CD14-positive monocyte (primary cell): ENCODE data around the gene TNNI2. TPM values are rescaled to one million over a fixed set of nuclear protein-coding genes. Genes with fewer than 3 reads are reported as not detected.

ENCODE experiments used
- DNase-seq, 3 donors: peaks; one replicate each; pipeline ENCODE4 v3.0.0-alpha.2; 2011 to 2022
- H2AFZ ChIP-seq: 2 replicates; pipeline ENCODE4 v1.6.0; 2012; ENCODE audit warnings: mild to moderate bottlenecking, low read depth, low read length, inconsistent platforms; ENCODE audit not compliant: insufficient read depth, poor library complexity, severe bottlenecking
- H3K27ac ChIP-seq, 2 donors: 1 replicate in 1 of 2; 2 replicates in 1 of 2; pipeline ENCODE4 v1.5.1; 2012 to 2013; ENCODE audit warnings: low read length in 2 of 2, control low read depth in 1 of 2, inconsistent platforms in 1 of 2, low read depth in 1 of 2, mild to moderate bottlenecking in 1 of 2
- H3K27me3 ChIP-seq, 2 donors: one replicate each; pipeline versions ENCODE4 v1.6.0 to v1.6.1; 2011 to 2013; ENCODE audit warnings: low read length in 2 of 2; ENCODE audit not compliant: control insufficient read depth in 2 of 2, insufficient read depth in 2 of 2
- H3K36me3 ChIP-seq, 2 donors: replicated peaks in 1 of 2; 1 replicate in 1 of 2; 2 replicates in 1 of 2; pipeline versions ENCODE4 v1.5.1 to v1.6.1; 2012 to 2013; ENCODE audit warnings: low read length in 2 of 2, control low read depth in 1 of 2, inconsistent platforms in 1 of 2, mild to moderate bottlenecking in 1 of 2; ENCODE audit not compliant: insufficient read depth in 2 of 2, control insufficient read depth in 1 of 2
- H3K4me1 ChIP-seq, 2 donors: 1 replicate in 1 of 2; 2 replicates in 1 of 2; pipeline versions ENCODE4 v1.5.1 to v1.6.1; 2012 to 2013; ENCODE audit warnings: low read length in 2 of 2, control low read depth in 1 of 2, inconsistent platforms in 1 of 2, mild to moderate bottlenecking in 1 of 2, moderate library complexity in 1 of 2; ENCODE audit not compliant: insufficient read depth in 2 of 2, control insufficient read depth in 1 of 2
- H3K4me2 ChIP-seq: replicated peaks from 2 replicates; pipeline ENCODE3; 2012; ENCODE audit warnings: low read length, moderate library complexity, mild to moderate bottlenecking; ENCODE audit not compliant: poor library complexity, severe bottlenecking; ENCODE audit errors: extremely low read depth
- H3K4me3 ChIP-seq, 3 experiments: fragments of 200-600 bp in 1 of 3; sonication (generic) in 1 of 3; replicated peaks in 1 of 3; 1 replicate in 2 of 3; 2 replicates in 1 of 3; pipeline ENCODE4 v1.5.1; 2011 to 2013; ENCODE audit warnings: low read length in 3 of 3, mild to moderate bottlenecking in 3 of 3, control low read depth in 2 of 3, low read depth in 2 of 3, inconsistent platforms in 1 of 3, moderate library complexity in 1 of 3
- H3K79me2 ChIP-seq: 2 replicates; pipeline ENCODE4 v1.6.0; 2012; ENCODE audit warnings: mild to moderate bottlenecking, control low read depth, inconsistent platforms, low read length, moderate library complexity; ENCODE audit not compliant: insufficient read depth
- H3K9ac ChIP-seq: 2 replicates; pipeline ENCODE4 v1.6.0; 2017; ENCODE audit warnings: low read length, mild to moderate bottlenecking; ENCODE audit not compliant: insufficient read depth, poor library complexity, severe bottlenecking
- H3K9me3 ChIP-seq, 2 donors: replicated peaks in 1 of 2; 1 replicate in 1 of 2; 2 replicates in 1 of 2; pipeline versions ENCODE4 v1.5.1 to v1.6.1; 2012 to 2013; ENCODE audit warnings: low read length in 2 of 2, control low read depth in 1 of 2; ENCODE audit not compliant: control insufficient read depth in 1 of 2, insufficient read depth in 1 of 2
- H4K20me1 ChIP-seq: 2 replicates; pipeline ENCODE4 v1.6.0; 2012; ENCODE audit warnings: mild to moderate bottlenecking, low read length, control low read depth, moderate library complexity; ENCODE audit not compliant: insufficient read depth
- H3K27ac Mint-ChIP-seq, 7 donors: one replicate each; pipeline ENCODE4 v1.8.0; 2020; ENCODE audit warnings: mild to moderate bottlenecking in 7 of 7, mixed read lengths in 7 of 7, moderate library complexity in 6 of 7, inconsistent platforms in 2 of 7
- H3K27me3 Mint-ChIP-seq, 3 donors: one replicate each; pipeline ENCODE4 v1.8.0; 2021 to 2022; ENCODE audit warnings: low read depth in 3 of 3, mild to moderate bottlenecking in 3 of 3, mixed read lengths in 3 of 3, moderate library complexity in 3 of 3, inconsistent platforms in 1 of 3
- H3K36me3 Mint-ChIP-seq, 2 donors: one replicate each; pipeline ENCODE4 v1.8.0; 2020; ENCODE audit warnings: mixed read lengths in 2 of 2, inconsistent platforms in 1 of 2, mild to moderate bottlenecking in 1 of 2
- H3K4me1 Mint-ChIP-seq: one replicate; pipeline ENCODE4 v1.8.0; 2020; ENCODE audit warnings: mild to moderate bottlenecking, mixed read lengths
- H3K4me3 Mint-ChIP-seq, 2 donors: one replicate each; pipeline ENCODE4 v1.8.0; 2020; ENCODE audit warnings: mild to moderate bottlenecking in 2 of 2, mixed read lengths in 2 of 2, moderate library complexity in 1 of 2
- H3K9me3 Mint-ChIP-seq, 7 donors: one replicate each; pipeline ENCODE4 v1.8.0; 2020 to 2022; ENCODE audit warnings: mixed read lengths in 7 of 7, mild to moderate bottlenecking in 6 of 7, moderate library complexity in 6 of 7, inconsistent platforms in 2 of 7
- CTCF ChIP-seq: fragments of 200-600 bp; IDR thresholded peaks from one replicate; pipeline ENCODE4 v1.8.0; 2022; ENCODE audit warnings: antibody characterized with exemption, mild to moderate bottlenecking
- WGBS: methylation state at CpG from one replicate; pipeline ENCODE4 v1.1.5; 2013; ENCODE audit warnings: missing lambda C conversion rate; ENCODE audit not compliant: insufficient coverage; 5-methylcytosine and 5-hydroxymethylcytosine counted together
- intact Hi-C, 2 donors: fragments of 100-400 bp; cut with micrococcal nuclease; formaldehyde crosslinking; loops; one replicate each; pipeline versions ENCODE4 v1.15.0 to v1.15.1; 2023
- polyA plus RNA-seq, 3 donors: library from polyadenylated mRNA; depleted of rRNA in 1 of 3; unstranded in 2 of 3; stranded (reverse) in 1 of 3; fragments of 300-500 nt in 2 of 3; fragments of >200 nt in 1 of 3; fragmentation: Illumina TruSeq in 2 of 3; gene quantifications; 1 replicate in 2 of 3; 2 replicates in 1 of 3; pipeline ENCODE4 v1.2.3, GENCODE V29; 2012 to 2021

Gene TNNI2
- polyA plus RNA-seq, 3 donors = 11.4 to 45.8 (median 11.7) TPM

- H3K27ac Mint-ChIP-seq = no peak overlapping the region
- intact Hi-C loops = loop anchor here in 1 of 2 donors (5.0 kb wide), 1 partner anchor 39 kb away; no protein-coding TSS in a partner anchor
- peaks cover 11% of the 10 kb centered on the region for H3K4me1 Mint-ChIP-seq
- H3K9me3 ChIP-seq = no peaks in the 10 kb centered on the region
- no peak overlapping the region for H3K27ac ChIP-seq
- H3K4me2 ChIP-seq = no peak overlapping the region
- no peaks in the 10 kb centered on the region for H4K20me1 ChIP-seq
- no peak for TF ChIP-seq CTCF
- peaks cover 3 to 14% of the 10 kb centered on the region in 2 donors for H3K27me3 ChIP-seq
- H3K4me3 ChIP-seq = no peak overlapping the region
- H3K4me1 ChIP-seq = peaks cover 4 to 14% of the 10 kb centered on the region in 2 donors
- peaks cover 0 to 12% (median 4%) of the 10 kb centered on the region in 7 donors for H3K9me3 Mint-ChIP-seq
- no peak overlapping the region for H3K9ac ChIP-seq
- H3K27me3 Mint-ChIP-seq = peaks cover 26 to 66% (median 47%) of the 10 kb centered on the region in 3 donors
- H2AFZ ChIP-seq = no peak overlapping the region
- H3K36me3 Mint-ChIP-seq = peaks cover 0 to 4% of the 10 kb centered on the region in 2 donors
- H3K36me3 ChIP-seq = no peaks in the 10 kb centered on the region
- peak overlapping the region in 1 of 2 donors; percentile 40 for H3K4me3 Mint-ChIP-seq
- no peak for DNase-seq
- 95% methylated on average over 11 of the region's 12 CpGs for WGBS
- no peaks in the 10 kb centered on the region for H3K79me2 ChIP-seq
Observed at GRCh38 chr11:1796413-1797011, 42.3 kb upstream of the TNNI2 start.

- Mint-ChIP-seq H3K9me3 (peaks cover 0 to 10% (median 4%) of the 10 kb centered on the region in 7 donors), H3K27me3 (peaks cover 29 to 65% (median 52%) of the 10 kb centered on the region in 3 donors), H3K27ac (no peak overlapping the region), H3K4me1 (peaks cover 9% of the 10 kb centered on the region), H3K4me3 (peak overlapping the region in 1 of 2 donors; percentile 39), H3K36me3 (peaks cover 0 to 6% of the 10 kb centered on the region in 2 donors)
- intact Hi-C loops = loop anchor here in 1 of 2 donors (5.0 kb wide), 1 partner anchor 40 kb away; no protein-coding TSS in a partner anchor
- Histone ChIP-seq H3K9ac (no peak overlapping the region), H3K4me1 (peaks cover 2 to 8% of the 10 kb centered on the region in 2 donors), H3K4me3 (no peak overlapping the region), H3K79me2 (no peaks in the 10 kb centered on the region), H3K9me3 (no peaks in the 10 kb centered on the region), H3K27me3 (peaks cover 3 to 18% of the 10 kb centered on the region in 2 donors), H3K27ac (no peak overlapping the region), H3K4me2 (no peak overlapping the region), H4K20me1 (no peaks in the 10 kb centered on the region), H2AFZ (no peak overlapping the region), H3K36me3 (no peaks in the 10 kb centered on the region)
- no peak for DNase-seq
- no peak for TF ChIP-seq CTCF
- 96% methylated on average over 12 of the region's 14 CpGs for WGBS
Observed at GRCh38 chr11:1797391-1798125, 41.2 kb upstream of the TNNI2 start.
